Hepatic stellate cell (primary cell): ENCODE measurements around the gene PCCA.
"Not testable (repeated sequence)": the region's sequence is repeated elsewhere in the genome, so short reads cannot be mapped to it uniquely, and the experiment has no call there.

Experiments used
- DNase-seq: peaks from one replicate; pipeline ENCODE4 v3.0.0; 2011; ENCODE audit warnings: low spot score

PCCA gene

GRCh38 chr13:100544866-100545683, 456.2 kb downstream of the PCCA start:
- DNase-seq, result no peak

GRCh38 chr13:100545684-100546061, 456.8 kb downstream of the PCCA start:
- no peak for DNase-seq

GRCh38 chr13:100546713-100547405, 458.0 kb downstream of the PCCA start:
- no peak for DNase-seq

DNA sequence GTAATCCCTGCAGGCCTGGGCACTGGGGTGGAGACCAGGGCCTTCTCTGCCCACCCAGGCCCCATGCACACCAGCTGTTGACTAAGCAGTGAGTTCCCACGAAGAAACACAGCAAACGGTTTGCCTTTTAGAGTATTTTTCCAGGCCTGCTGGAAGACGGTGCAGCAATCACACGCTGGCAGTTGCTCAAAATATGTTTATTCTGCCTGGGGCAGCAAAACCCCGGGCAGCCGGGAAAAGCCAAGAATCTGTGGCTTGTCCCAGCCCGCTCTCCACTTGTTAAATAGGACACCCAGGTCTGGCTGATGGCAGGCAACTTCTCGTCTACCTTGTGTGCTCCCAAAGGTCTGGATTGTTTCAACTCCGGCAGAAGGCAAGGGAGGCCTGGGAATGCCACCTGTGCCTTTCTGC, 458.9 kb downstream of the PCCA start:
- DNase-seq, result no peak

DNA sequence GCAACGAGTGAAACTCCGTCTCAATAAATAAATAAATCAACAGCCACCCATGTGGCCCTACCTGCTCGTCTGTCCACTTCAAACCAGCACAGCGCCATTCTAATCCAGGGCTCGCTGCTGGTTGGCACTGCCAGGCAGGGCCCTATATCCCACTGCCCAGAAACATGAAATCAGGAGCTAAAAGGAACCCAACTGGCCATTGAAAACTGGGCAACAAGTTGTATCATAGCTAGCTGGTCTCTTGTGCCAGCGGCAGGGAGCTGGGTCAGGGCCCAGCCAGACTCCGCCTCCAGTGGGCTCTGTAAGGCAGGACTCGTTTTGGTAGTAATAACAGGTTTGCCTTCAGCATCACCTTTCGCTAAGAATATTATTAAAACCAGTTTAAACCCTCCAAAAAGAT, 460.4 kb downstream of the PCCA start:
- DNase-seq, result no peak

GRCh38 chr13:100552755-100553154, 463.9 kb downstream of the PCCA start:
- no peak for DNase-seq

GRCh38 chr13:100559886-100560285, 471.0 kb downstream of the PCCA start:
- no peak for DNase-seq

DNA sequence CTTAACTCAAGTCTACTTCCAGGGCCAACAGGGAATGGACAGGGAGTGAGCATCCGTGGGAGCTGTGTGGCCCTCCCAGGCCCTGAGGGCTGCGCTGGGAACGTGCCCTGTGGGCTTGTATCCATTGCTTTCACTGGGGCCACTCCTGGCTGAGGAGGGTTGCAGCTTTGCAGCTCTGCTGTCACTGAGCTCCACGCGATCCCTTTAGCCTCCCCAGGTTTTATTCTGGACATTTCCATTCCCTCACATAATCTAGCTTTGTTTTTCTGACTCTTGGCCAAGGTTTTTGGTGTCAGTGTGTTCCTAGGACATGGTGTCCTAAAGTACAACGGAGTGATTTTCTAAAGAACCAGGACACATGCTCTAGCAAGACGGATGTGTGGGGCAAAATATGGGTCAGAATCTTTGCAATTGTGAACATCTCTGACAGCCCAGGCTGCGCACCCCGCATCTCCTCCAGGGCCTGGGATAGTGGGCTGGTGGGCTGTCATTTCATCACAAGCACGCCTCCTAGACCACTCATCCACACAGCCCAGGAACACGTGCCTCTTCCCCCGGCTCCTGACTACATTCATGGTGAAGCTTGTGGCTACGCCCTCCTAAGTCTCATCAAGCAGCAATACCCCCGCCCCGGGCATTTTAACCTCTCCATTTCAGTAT, 471.7 kb downstream of the PCCA start:
- DNase-seq, result no peak

DNA sequence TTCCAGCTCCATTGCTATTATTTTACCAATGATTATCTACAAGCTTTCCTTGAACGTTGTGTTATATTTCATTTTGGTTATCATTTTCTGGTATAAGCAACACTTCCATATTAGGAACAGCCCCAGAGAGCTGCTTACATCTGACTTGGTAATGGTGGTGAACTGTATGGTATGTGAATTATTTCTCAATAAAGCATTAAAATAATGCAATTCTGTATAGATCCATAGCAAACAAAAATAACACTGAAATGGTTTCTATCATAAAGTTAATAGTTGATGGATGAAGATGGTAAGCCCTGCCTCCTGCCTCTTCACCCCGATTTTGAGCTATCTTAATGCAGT, 472.2 kb downstream of the PCCA start:
- DNase-seq, result no peak

- DNase-seq, result no peak
These were observed 472.8 kb downstream of the PCCA start for GRCh38 chr13:100561599-100562204.

GRCh38 chr13:100563779-100564178, 474.9 kb downstream of the PCCA start:
- no peak for DNase-seq

- DNase-seq, result no peak
These were observed 475.7 kb downstream of the PCCA start for GRCh38 chr13:100564444-100565223.

- DNase-seq, result no peak
These were observed 476.4 kb downstream of the PCCA start for GRCh38 chr13:100565286-100565685.

DNA sequence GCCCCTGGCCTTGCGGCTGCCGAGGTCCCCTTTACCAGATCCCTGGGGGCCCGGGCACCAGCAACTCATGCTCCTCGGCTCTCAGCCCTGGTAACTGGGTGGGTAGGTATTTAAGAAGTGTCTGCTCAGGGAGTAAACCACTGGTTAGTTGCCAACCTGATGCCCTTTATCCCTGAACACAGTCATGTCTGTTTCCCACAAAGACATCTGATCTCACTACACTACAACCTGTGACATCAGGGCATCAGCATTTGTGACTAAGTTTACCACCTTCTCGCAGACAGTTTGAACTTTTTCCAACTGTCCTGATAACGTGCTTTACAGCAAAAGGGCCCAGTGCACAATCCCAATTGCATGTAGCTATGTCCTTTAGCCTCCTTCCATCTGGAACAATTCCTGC, 477.6 kb downstream of the PCCA start:
- no peak for DNase-seq

DNA sequence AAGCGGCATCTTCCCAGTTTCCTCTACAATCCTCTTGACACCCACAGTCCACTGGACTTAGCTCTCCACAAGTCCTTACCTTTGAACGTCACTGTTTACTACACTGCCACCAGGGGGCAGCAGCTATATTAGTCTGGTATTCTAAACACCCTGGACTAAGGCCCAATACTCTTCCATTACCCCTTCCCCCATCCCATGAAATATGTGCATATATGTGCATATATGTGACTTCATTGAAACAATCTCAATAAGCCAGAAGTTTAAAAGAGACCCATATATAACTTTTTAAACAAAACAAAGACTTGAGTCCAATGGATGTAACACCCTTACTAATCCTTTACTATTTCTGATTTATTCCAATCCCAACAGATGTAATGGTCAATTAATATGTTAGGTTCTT, 484.2 kb downstream of the PCCA start:
- peak; percentile 51 for DNase-seq

- DNase-seq, result not testable (repeated sequence)
These were observed 488.3 kb downstream of the PCCA start for GRCh38 chr13:100577239-100577638.
